Bronchial epithelial cell (primary cell): ENCODE results near the gene EGFL7. TPM values are rescaled to one million over a fixed set of nuclear protein-coding genes. Genes with fewer than 3 reads are reported as not detected.
A peak's percentile ranks its signal among the peaks of the same experiment; 100 is the strongest.

Source experiments
- DNase-seq: peaks from one replicate; pipeline ENCODE4 v3.0.0-alpha.2; 2010; ENCODE audit warnings: low read depth
- FAIRE-seq: peaks from 2 replicates; lab custom pipeline; 2011; peaks lifted over from hg19 to GRCh38; lab: Jason Lieb, UNC
- H3K27me3 ChIP-seq: 2 replicates; pipeline ENCODE4 v1.5.1; 2011; ENCODE audit warnings: low read length; ENCODE audit not compliant: control insufficient read depth, insufficient read depth
- H3K36me3 ChIP-seq: 2 replicates; pipeline ENCODE4 v1.5.1; 2011; ENCODE audit warnings: low read length; ENCODE audit not compliant: control insufficient read depth, insufficient read depth
- H3K4me3 ChIP-seq: 2 replicates; pipeline ENCODE4 v1.5.1; 2011; ENCODE audit warnings: mild to moderate bottlenecking, low read depth, low read length, control low read depth
- total RNA-seq: library from RNA; depleted of rRNA; stranded (reverse); fragments of >200 nt; gene quantifications from 2 replicates; pipeline ENCODE4 v1.2.1, GENCODE V29; 2014
- TF ChIP-seq, protein P1 (sequence below): IDR thresholded peaks from 2 replicates; pipeline ENCODE4 v1.5.1; 2011; ENCODE audit warnings: mild to moderate bottlenecking, moderate library complexity, low read length, control low read depth, inconsistent platforms; ENCODE audit not compliant: insufficient read depth, severe bottlenecking

Gene EGFL7
- total RNA-seq, 1 donor from 2014 or later, result 11.8 TPM

DNA sequence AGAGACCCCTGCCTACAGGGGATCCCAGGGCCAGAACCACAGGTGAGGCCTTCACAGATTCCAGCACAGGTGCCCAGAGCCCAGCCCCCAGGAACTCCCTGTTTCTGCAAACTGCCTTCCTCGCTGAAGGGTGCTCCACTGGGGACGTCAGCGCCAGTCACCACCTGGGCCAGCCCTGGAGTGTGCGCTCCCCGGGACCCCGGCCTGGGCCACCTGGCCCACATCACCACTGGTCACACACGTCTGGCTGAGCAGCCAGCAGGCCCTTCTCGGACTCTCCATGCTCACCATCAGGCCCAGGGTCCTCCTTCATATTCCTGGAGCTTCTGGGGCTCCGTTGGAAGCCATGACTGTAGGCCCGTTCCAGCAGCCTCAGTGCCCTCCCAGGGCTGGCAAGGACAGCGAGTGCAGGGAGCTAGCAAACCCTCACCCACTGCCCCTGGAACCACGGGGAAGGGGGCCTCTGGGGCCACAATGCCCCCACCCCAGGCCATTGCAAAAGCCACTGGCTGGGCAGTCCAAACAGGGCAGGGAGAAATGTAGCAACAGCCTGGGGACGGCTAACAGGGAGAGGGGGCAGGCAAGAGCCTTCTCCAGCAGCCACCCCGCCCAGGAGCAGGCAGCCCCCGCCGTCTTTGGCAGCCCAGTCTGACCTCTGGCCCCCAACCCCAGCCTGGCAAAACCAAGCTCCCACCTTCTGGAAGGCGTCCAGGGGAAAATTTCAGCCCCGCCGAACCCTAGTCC is 23.2 kb downstream of the EGFL7 start:
- no peak for DNase-seq
- H3K36me3 ChIP-seq, result peaks cover 4% of the 10 kb centered on the region
- H3K27me3 ChIP-seq, result no peaks in the 10 kb centered on the region
- no peak for FAIRE-seq
- TF ChIP-seq, protein P1, sequence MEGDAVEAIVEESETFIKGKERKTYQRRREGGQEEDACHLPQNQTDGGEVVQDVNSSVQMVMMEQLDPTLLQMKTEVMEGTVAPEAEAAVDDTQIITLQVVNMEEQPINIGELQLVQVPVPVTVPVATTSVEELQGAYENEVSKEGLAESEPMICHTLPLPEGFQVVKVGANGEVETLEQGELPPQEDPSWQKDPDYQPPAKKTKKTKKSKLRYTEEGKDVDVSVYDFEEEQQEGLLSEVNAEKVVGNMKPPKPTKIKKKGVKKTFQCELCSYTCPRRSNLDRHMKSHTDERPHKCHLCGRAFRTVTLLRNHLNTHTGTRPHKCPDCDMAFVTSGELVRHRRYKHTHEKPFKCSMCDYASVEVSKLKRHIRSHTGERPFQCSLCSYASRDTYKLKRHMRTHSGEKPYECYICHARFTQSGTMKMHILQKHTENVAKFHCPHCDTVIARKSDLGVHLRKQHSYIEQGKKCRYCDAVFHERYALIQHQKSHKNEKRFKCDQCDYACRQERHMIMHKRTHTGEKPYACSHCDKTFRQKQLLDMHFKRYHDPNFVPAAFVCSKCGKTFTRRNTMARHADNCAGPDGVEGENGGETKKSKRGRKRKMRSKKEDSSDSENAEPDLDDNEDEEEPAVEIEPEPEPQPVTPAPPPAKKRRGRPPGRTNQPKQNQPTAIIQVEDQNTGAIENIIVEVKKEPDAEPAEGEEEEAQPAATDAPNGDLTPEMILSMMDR, result peak; percentile 13
- H3K4me3 ChIP-seq, result peak overlapping the region; percentile 81

DNA sequence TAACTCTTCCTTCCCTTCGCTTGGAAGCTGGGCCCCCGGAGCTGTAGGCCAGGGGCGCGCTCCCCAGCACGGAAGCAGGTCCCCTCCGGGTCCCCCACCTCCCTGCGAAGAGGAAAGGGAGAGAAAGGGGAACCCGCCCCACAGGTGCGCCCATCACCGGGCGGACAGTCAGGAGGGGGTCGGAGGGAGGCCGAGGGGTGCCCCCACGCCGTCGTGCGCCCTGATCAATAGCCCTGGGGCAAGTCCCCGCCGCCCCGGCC is 23.7 kb downstream of the EGFL7 start:
- Histone ChIP-seq H3K36me3 (peaks cover 4% of the 10 kb centered on the region), H3K4me3 (peak overlapping the region; percentile 81), H3K27me3 (no peaks in the 10 kb centered on the region)
- TF ChIP-seq, protein P1, result no peak
- FAIRE-seq (no peak), DNase-seq (no peak)

DNA sequence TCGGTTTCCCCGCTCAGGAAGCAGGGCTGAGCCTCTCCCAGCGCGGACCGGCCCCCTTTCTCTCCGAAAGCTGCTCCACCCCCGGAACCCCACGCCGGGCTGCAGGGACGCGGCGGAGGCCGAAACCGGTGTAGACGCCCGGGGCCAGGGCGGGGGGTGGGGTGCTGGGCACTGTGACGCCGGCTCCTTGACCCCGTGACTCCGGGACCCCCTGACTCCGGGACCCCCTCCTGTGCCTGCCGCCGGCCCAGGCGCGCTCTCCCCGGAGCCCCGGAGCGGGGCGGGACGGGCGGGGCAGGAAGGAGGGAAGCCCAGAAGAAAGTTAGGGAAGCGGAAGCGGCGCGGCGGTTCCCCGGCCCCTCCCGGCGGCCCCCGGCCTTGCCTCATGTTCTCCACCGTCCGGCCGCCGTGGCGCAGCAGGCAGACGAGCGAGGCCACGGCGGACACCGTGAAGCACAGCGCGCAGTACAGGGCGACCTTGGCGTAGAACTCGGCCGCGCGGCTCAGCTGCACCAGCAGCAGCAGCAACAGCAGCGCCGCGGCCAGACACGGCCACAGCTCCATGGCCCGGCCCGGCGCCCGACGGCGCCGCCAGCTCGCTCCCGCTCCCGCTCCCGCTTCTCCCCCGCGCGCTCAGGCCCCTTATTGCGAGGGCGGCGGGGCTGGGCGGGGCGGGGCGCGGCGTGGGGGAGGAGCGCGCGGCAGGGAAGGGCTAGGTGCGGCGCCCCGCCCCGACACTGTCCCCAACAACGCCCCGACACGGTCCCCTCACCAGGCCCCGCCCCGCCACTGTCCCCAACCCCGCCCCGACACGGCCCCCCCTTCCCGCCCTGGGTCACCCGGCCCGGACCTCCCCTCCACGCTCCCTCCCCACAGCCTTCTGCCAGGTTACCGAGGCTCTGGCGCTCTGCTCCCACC is 24.3 kb downstream of the EGFL7 start, which contains the start of gene AGPAT2:
Gene AGPAT2, minus strand, starts transcription at position 664 of the 918 bp plus-strand sequence. Its CDS starts 100 bp downstream, at position 564.
- DNase-seq (no peak), FAIRE-seq (no peak)
- no peaks in the 10 kb centered on the region for H3K27me3 ChIP-seq
- H3K36me3 ChIP-seq, result peaks cover 4% of the 10 kb centered on the region
- TF ChIP-seq, protein P1, result no peak
- H3K4me3 ChIP-seq, result peak within 1 kb of the TSS; percentile 81

DNA sequence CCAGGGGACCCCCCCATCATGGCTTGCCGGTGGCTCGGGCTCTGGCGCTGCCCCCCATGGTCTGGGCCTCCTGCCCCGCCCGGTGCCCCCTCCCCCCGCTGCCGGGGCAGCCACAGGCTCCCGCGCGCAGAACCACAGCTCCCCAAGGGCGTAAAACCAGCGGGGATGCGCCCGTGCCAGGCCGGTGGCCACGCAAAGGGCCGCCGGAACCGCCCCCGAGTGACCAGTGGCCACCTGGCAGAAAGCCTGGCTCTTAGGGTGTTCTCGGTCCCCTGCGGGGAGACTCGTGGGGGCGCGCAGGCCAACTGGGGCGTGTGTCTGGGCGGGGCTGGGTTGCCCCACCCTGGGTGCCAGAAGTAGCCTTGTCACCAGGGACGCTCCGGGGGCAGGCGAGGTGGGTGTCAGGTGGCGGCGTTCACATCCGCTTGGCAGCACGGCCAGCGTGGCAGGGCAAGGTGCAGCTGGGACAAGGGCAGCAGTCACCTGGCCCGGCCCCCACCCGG is 25.1 kb downstream of the EGFL7 start:
- peaks cover 4% of the 10 kb centered on the region for H3K36me3 ChIP-seq
- DNase-seq (no peak), FAIRE-seq (no peak)
- TF ChIP-seq, protein P1, result no peak
- H3K27me3 ChIP-seq, result no peaks in the 10 kb centered on the region
- H3K4me3 ChIP-seq, result peak overlapping the region; percentile 81

DNA sequence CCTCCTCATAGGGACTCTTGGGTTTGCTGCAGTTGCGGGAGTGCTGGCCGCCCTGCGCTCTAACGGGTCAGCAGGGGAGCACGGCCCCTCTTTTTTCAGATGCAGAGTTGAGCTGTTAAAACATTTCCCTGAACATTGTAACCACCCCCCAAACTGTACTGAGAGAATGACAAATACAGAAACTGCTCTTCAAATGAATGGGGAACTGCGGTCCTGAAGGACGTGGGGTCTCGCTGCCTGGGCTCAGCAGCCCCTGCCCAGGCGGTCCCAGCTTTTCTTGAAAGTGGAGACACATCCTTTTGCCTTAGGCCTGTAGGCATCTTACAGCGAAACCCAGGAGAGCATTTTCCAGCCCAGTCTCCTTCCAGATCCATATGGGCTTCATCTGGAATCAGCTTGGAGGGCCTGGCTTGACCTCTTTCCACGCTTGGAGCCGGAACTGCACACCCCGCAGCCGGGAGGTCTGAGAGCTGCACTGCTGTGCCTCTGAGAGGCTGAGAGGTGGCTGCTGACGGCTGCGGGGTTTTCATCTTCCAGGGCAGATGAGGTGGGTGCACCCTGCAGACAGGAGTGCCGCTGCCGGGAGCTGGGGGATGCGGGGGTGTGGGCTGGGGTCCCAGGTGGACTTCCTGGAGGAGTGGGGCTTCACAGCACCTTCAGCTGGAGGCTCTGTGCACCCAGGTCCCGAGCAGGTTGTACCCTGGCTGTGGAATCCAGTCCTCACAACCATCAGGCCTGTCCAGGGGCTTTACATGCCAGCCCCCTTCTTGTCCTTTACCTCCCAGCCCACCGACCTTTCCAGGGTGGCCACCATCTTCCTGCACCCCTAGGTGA is 25.8 kb downstream of the EGFL7 start:
- no peak overlapping the region for H3K4me3 ChIP-seq
- H3K27me3 ChIP-seq, result no peaks in the 10 kb centered on the region
- FAIRE-seq, result no peak
- H3K36me3 ChIP-seq, result peaks cover 4% of the 10 kb centered on the region
- no peak for DNase-seq
- TF ChIP-seq, protein P1, result no peak
